Endothelial cell of umbilical vein (primary cell): Measurements from ENCODE around the gene GLI1.

ENCODE experiments used
- EZH2 ChIP-seq: IDR thresholded peaks from 2 replicates; pipeline ENCODE4 v1.6.1; 2012; ENCODE audit warnings: borderline replicate concordance, low read depth, mild to moderate bottlenecking, moderate library complexity, low read length, inconsistent platforms; ENCODE audit not compliant: severe bottlenecking
- FOS ChIP-seq: IDR thresholded peaks from 2 replicates; pipeline ENCODE4 v1.6.1; 2011; ENCODE audit warnings: mild to moderate bottlenecking, low read length, moderate library complexity, borderline replicate concordance; ENCODE audit not compliant: insufficient read depth
- JUN ChIP-seq: IDR thresholded peaks from 2 replicates; pipeline ENCODE4 v1.6.1; 2011; ENCODE audit warnings: borderline replicate concordance, low read depth; ENCODE audit not compliant: insufficient read length, insufficient read depth
- MAX ChIP-seq: IDR thresholded peaks from 2 replicates; pipeline ENCODE4 v1.6.1; 2011; ENCODE audit not compliant: insufficient read depth, insufficient read length
- POLR2A ChIP-seq: IDR thresholded peaks from 2 replicates; pipeline ENCODE4 v1.6.1; 2012; ENCODE audit warnings: low read depth, mild to moderate bottlenecking, control low read depth, low read length
- POLR2AphosphoS5 ChIP-seq: IDR thresholded peaks from 2 replicates; pipeline ENCODE4 v1.6.1; 2012; ENCODE audit warnings: low read depth, mild to moderate bottlenecking, control low read depth, low read length, moderate library complexity; ENCODE audit not compliant: insufficient read depth
- TF ChIP-seq, protein P1 (sequence below), 2 donors: IDR thresholded peaks; 1 replicate in 1 of 2; 2 replicates in 1 of 2; pipeline ENCODE4 v1.5.1; 2011; ENCODE audit warnings: low read length in 2 of 2, mild to moderate bottlenecking in 2 of 2, moderate library complexity in 2 of 2, control low read depth in 1 of 2, inconsistent platforms in 1 of 2, low read depth in 1 of 2; ENCODE audit not compliant: insufficient read depth in 1 of 2; ENCODE audit errors: extremely low read depth in 1 of 2

- TF ChIP-seq, protein P1, sequence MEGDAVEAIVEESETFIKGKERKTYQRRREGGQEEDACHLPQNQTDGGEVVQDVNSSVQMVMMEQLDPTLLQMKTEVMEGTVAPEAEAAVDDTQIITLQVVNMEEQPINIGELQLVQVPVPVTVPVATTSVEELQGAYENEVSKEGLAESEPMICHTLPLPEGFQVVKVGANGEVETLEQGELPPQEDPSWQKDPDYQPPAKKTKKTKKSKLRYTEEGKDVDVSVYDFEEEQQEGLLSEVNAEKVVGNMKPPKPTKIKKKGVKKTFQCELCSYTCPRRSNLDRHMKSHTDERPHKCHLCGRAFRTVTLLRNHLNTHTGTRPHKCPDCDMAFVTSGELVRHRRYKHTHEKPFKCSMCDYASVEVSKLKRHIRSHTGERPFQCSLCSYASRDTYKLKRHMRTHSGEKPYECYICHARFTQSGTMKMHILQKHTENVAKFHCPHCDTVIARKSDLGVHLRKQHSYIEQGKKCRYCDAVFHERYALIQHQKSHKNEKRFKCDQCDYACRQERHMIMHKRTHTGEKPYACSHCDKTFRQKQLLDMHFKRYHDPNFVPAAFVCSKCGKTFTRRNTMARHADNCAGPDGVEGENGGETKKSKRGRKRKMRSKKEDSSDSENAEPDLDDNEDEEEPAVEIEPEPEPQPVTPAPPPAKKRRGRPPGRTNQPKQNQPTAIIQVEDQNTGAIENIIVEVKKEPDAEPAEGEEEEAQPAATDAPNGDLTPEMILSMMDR (IDR thresholded peaks at IDR 0.05; ENCODE audit: extremely low read depth in 1 of 2, insufficient read depth in 1 of 2, low read depth in 1 of 2, low read length in 2 of 2) = no peak
- TF ChIP-seq EZH2 (peak; percentile 46), POLR2A (no peak), FOS (no peak), POLR2AphosphoS5 (no peak), MAX (no peak), JUN (no peak)
Observed at GRCh38 chr12:57461276-57461916, 1.8 kb downstream of the GLI1 start.
